Loucy (cell line): ENCODE measurements around the gene RNU2-1.
"Not testable (repeated sequence)": the region's sequence is repeated elsewhere in the genome, so short reads cannot be mapped to it uniquely, and the experiment has no call there.

ENCODE experiments used
- H2AFZ ChIP-seq: fragments of 200-600 bp; sonication (generic); 2 replicates; pipeline ENCODE4 v1.6.0; 2016; ENCODE audit warnings: antibody characterized with exemption, mild to moderate bottlenecking, low read length, moderate library complexity
- H3F3A ChIP-seq: fragments of 200-600 bp; 2 replicates; pipeline ENCODE4 v1.6.0; 2016; ENCODE audit warnings: antibody characterized with exemption, low read depth, mild to moderate bottlenecking
- H3K27me3 ChIP-seq: fragments of 200-600 bp; sonication (generic); 2 replicates; pipeline ENCODE4 v1.6.1; 2014; ENCODE audit warnings: low read length, mild to moderate bottlenecking; ENCODE audit not compliant: insufficient read depth, poor library complexity, severe bottlenecking
- H3K36me3 ChIP-seq: fragments of 200-600 bp; sonication (generic); 2 replicates; pipeline ENCODE4 v1.6.1; 2016; ENCODE audit warnings: low read length; ENCODE audit not compliant: insufficient read depth
- H3K4me1 ChIP-seq: fragments of 200-600 bp; sonication (generic); 2 replicates; pipeline ENCODE4 v1.5.1; 2014; ENCODE audit warnings: low read length, mild to moderate bottlenecking; ENCODE audit not compliant: insufficient read depth, poor library complexity, severe bottlenecking
- H3K4me2 ChIP-seq: fragments of 200-600 bp; sonication (generic); 2 replicates; pipeline ENCODE4 v1.6.0; 2014; ENCODE audit warnings: antibody characterized with exemption, low read length, low read depth, mild to moderate bottlenecking; ENCODE audit not compliant: poor library complexity, severe bottlenecking
- H3K4me3 ChIP-seq: fragments of 200-600 bp; sonication (generic); 2 replicates; pipeline ENCODE4 v1.5.1; 2014; ENCODE audit warnings: low read length, mild to moderate bottlenecking, mixed read lengths; ENCODE audit not compliant: poor library complexity, severe bottlenecking
- H3K79me2 ChIP-seq: fragments of 200-600 bp; sonication (generic); 2 replicates; pipeline ENCODE4 v1.6.1; 2014; ENCODE audit warnings: low read length; ENCODE audit not compliant: insufficient read depth
- H3K9ac ChIP-seq: fragments of 200-600 bp; sonication (generic); 2 replicates; pipeline ENCODE4 v1.6.0; 2014; ENCODE audit warnings: mild to moderate bottlenecking, low read depth, low read length, moderate library complexity; ENCODE audit not compliant: poor library complexity, severe bottlenecking
- H3K9me2 ChIP-seq: fragments of 200-600 bp; sonication (generic); replicated peaks from 2 replicates; pipeline ENCODE4 v1.6.1; 2016; ENCODE audit warnings: low read depth, low read length, mixed read lengths
- H3K9me3 ChIP-seq: fragments of 200-600 bp; sonication (generic); 2 replicates; pipeline ENCODE4 v1.6.1; 2014; ENCODE audit warnings: mild to moderate bottlenecking, antibody characterized with exemption, low read length, low read depth; ENCODE audit not compliant: insufficient read depth
- H4K20me1 ChIP-seq: fragments of 200-600 bp; sonication (generic); 2 replicates; pipeline ENCODE4 v1.6.0; 2014; ENCODE audit warnings: antibody characterized with exemption, low read length, mild to moderate bottlenecking; ENCODE audit not compliant: insufficient read depth, poor library complexity, severe bottlenecking
- EZH2phosphoT487 ChIP-seq: fragments of 200-600 bp; IDR thresholded peaks from 2 replicates; pipeline ENCODE4 v1.6.1; 2018; ENCODE audit warnings: antibody characterized with exemption, mild to moderate bottlenecking, moderate library complexity, borderline replicate concordance
- TF ChIP-seq, protein P1 (sequence below): fragments of 200-600 bp; sonication (generic); conservative IDR thresholded peaks from 2 replicates; pipeline ENCODE4 v1.5.1; 2014; ENCODE audit warnings: mild to moderate bottlenecking, antibody characterized with exemption, low read length

The RNU2-1 gene

GRCh38 chr17:43233263-43233662 lies 514 bp downstream of the RNU2-1 start:
- H3K4me2 ChIP-seq, H3K79me2 ChIP-seq, H4K20me1 ChIP-seq, H3K9me2 ChIP-seq, H2AFZ ChIP-seq, H3K36me3 ChIP-seq, H3K4me3 ChIP-seq, H3K9me3 ChIP-seq, H3K9ac ChIP-seq, H3F3A ChIP-seq, H3K4me1 ChIP-seq, H3K27me3 ChIP-seq: not testable (repeated sequence)

GRCh38 chr17:43232021-43232699 lies 1.6 kb downstream of the RNU2-1 start:
- not testable (repeated sequence) for H3F3A ChIP-seq, H4K20me1 ChIP-seq, H3K9ac ChIP-seq, H3K9me2 ChIP-seq, H3K4me2 ChIP-seq, H3K4me1 ChIP-seq, H3K9me3 ChIP-seq, H2AFZ ChIP-seq, H3K79me2 ChIP-seq, H3K36me3 ChIP-seq, H3K27me3 ChIP-seq, H3K4me3 ChIP-seq

GRCh38 chr17:43231205-43232020 lies 2.4 kb downstream of the RNU2-1 start:
- H3K36me3 ChIP-seq, H3K9me3 ChIP-seq, H3K4me2 ChIP-seq, H3K9ac ChIP-seq, H3K4me3 ChIP-seq, H4K20me1 ChIP-seq, H3K79me2 ChIP-seq, H3K9me2 ChIP-seq, H2AFZ ChIP-seq, H3K4me1 ChIP-seq, H3K27me3 ChIP-seq, H3F3A ChIP-seq: not testable (repeated sequence)

DNA sequence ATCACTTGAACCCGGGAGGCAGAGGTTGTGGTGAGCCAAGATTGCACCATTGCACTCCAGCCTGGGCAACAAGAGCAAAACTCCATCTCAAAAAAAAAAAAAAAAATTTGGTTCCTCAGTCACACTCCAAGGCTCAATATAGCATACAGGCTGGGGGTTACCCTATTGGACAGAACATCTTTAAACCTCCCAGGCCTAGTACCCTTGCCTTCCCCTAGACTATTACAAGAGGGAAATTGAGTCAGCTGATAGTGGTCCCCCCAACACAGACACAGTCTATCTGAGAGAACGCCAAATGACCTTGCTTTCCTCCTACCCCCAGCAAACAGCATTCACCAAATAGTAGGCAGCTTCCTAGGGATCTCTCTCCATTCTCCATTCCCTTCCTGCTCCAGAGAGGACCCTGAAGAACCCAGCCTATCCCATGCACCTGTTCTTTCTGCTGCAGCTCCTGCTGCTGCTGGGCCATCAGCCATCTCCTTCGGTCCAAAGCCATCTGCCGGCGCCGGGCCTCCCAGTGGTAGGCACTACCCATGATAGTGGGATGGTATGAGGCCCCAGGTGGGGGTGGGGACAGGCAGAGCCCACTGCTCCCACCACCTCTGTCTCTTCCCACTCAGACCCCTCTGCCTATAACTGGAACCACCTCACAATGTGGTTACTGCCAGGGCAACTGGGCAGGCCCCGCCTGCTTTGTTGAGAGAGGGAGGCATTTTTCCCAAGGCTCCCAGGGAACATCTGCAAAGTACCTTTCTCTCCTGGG lies 5.6 kb downstream of the RNU2-1 start, which contains the start of gene CCDC200:
TSS of gene CCDC200 (minus strand) at position 604 of the 763 bp plus-strand sequence. CDS start at position 535, 69 bp downstream.
- not testable (repeated sequence) for H3K9ac ChIP-seq, H3K9me3 ChIP-seq, H3F3A ChIP-seq, H3K36me3 ChIP-seq, H3K9me2 ChIP-seq, H4K20me1 ChIP-seq, H3K4me2 ChIP-seq, H3K4me1 ChIP-seq, H3K79me2 ChIP-seq, H2AFZ ChIP-seq, H3K4me3 ChIP-seq, H3K27me3 ChIP-seq

DNA sequence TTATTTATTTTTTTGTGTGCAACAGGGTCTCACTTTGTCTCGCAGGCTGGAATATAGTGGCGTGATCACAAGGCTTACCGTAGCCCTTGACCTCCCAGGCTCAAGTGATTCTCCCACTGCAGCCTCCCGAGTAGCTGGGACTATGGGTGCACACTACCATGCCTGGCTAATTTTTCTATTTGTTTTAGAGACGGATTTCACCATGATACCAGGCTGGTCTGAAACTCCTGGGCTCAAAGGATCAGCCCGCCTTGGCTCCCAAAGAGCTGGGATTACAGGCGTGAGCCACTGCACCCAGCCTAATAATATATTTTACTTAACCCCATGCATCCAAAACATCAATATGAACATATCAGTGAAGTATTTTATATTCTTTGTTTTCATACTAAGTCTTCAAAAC lies 7.4 kb downstream of the RNU2-1 start:
- H3K4me2 ChIP-seq: no peak overlapping the region
- no peak overlapping the region for H3K9ac ChIP-seq
- H3K4me1 ChIP-seq: no peaks in the 10 kb centered on the region
- H3K36me3 ChIP-seq: no peaks in the 10 kb centered on the region
- no peak overlapping the region for H3K4me3 ChIP-seq
- H3K27me3 ChIP-seq: no peaks in the 10 kb centered on the region
- no peaks in the 10 kb centered on the region for H3K9me2 ChIP-seq
- H2AFZ ChIP-seq: no peak overlapping the region
- no peaks in the 10 kb centered on the region for H3K9me3 ChIP-seq
- H3F3A ChIP-seq: no peaks in the 10 kb centered on the region
- TF ChIP-seq, protein P1, sequence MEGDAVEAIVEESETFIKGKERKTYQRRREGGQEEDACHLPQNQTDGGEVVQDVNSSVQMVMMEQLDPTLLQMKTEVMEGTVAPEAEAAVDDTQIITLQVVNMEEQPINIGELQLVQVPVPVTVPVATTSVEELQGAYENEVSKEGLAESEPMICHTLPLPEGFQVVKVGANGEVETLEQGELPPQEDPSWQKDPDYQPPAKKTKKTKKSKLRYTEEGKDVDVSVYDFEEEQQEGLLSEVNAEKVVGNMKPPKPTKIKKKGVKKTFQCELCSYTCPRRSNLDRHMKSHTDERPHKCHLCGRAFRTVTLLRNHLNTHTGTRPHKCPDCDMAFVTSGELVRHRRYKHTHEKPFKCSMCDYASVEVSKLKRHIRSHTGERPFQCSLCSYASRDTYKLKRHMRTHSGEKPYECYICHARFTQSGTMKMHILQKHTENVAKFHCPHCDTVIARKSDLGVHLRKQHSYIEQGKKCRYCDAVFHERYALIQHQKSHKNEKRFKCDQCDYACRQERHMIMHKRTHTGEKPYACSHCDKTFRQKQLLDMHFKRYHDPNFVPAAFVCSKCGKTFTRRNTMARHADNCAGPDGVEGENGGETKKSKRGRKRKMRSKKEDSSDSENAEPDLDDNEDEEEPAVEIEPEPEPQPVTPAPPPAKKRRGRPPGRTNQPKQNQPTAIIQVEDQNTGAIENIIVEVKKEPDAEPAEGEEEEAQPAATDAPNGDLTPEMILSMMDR: no peak
- TF ChIP-seq EZH2phosphoT487: no peak
- no peaks in the 10 kb centered on the region for H3K79me2 ChIP-seq
- H4K20me1 ChIP-seq: no peaks in the 10 kb centered on the region
